ENCODE data around the gene PRPF6.

Gene PRPF6

GRCh38 chr20:64037199-64037497 is 56.2 kb downstream of the PRPF6 start:
- DNase-seq = no peak

- peak; percentile 43 for DNase-seq
Observed at GRCh38 chr20:64037498-64038213, 56.7 kb downstream of the PRPF6 start.

DNA sequence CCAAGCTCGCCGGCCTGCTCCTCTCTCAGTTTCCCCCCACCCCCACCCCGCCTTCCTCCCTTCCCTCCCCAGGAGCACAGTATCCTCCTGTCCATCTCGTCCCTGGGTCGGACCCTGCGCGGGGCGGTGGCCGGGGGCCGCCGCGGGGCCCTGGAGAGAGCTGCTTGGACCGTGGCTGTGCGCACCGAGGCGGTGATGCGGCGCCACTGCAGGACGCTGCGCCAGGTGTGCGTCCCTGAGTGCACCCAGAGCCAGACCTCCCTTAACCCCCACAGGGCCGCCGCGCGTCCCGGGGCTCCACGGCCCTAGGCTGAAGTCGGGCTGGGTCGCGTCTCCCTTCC is 57.3 kb downstream of the PRPF6 start:
- DNase-seq = no peak

- peak; percentile 83 for DNase-seq
Observed at GRCh38 chr20:64038565-64039292, 57.8 kb downstream of the PRPF6 start.

DNA sequence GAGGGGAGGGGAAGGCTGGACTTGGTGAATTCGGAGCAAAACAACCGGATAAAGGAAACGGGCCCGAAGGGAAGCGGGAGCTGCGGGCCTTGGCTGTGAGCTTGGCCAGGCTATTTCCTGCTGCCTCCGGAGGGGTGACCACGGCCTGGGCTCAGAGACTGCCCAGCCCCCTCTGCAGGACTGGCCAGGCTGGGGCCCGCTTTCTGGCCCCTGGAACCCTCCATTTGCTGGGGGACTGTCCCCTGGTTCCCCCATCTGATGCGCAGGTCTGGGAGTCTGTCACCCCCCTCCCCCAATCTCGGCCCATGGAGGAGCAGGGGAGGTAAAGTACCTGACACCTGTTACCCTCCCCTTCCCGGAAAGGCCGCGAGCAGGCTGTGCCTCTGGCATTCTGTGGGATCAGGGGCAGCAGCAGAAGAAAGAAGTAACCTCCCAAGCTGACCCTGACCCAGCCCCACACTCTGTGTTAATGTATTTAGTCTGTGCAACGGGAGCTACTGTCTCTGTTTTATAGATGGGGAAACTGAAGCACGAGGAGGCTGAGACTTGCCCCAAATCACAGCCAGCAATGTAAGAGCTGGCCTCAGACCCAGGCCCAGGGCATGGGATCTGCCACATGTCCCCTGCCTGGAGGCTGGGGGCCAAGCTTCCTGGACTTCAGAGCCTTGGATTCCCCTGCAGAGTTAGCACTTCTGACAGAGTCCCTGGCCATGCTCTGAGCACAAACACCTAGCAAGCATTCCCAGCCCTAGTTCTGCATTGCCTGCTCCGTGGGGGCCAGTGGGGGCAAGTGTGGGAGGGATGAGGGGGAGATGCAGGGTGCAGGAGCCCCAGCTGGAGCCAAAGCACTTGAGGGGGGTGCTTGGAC is 58.6 kb downstream of the PRPF6 start:
- DNase-seq = no peak

DNA sequence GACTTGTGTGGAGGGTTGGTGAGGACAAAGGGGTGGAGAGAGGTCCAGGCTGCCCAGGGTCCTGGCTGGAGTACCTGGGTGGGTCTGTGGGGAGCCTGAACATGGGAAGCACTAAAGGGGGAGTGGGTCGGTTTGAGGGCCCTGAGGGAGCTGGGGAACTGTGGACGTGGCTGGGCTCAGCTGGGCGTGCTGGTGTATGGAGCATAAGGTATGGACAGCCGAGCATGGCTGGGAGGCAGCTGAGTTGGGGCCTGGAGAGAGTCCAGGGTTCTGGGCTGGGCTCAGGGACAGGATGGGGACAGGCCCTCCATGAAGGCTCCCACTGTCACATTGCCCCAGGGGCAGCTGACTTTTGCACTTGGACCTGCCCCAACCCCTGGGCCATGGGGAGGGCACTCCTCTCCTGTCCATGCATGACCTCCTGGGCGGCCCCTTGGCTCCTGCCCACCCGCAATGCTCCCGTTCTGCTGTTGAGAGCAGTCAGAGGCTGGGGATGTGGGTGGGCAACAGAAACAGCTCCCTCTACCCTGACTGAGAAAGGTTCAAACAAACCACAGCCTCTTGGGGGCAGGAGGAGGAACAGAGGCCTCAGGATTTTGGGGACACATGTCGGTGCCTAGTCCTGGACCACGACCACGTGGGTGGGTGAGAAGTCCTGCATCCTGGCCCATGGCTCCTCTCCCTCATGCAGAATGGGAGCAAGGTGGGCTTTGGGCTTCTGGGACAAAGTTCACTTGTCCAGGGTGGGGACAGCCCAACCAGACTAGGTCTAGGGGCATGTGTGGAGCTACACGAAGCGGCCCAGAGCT is 59.5 kb downstream of the PRPF6 start:
- DNase-seq = no peak

DNA sequence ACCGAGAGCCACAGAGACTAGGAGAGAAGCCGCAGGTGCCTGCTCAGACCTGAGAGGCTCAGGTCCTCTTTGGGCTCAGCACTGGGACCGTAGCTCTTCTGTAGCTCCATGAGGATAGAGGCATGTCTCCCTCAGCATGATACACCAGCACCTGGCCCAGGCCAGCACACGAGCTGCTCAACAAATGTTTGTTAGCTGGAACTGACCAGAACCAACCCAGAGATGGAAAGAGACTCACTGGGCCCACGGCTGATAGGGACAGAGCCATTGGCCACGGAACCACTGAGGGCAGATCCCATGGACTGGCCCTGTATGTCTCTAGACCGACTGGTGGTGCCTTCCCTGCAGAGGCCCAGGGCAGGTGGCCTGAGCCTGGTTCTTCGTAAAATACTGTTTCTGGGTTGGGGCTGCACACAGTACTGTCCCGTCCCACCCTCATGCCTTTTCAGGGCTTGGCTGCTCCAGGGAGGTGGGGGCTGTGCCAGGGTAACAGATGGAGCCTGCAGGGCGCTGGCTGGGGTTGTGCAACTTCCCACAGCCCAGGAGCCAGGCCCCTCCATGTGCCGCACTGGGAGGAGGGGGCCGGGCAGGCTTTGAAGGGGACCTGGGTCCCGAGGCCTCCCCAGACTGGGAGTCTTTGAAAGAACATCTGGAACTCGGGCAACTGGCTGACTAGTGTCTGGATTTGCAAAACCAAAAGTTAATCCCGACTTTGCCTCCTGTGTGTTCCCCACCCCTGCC is 60.3 kb downstream of the PRPF6 start:
- no peak for DNase-seq

- DNase-seq = no peak
Observed at GRCh38 chr20:64041781-64042053, 60.8 kb downstream of the PRPF6 start.

GRCh38 chr20:64042054-64042781 is 61.3 kb downstream of the PRPF6 start:
- no peak for DNase-seq

DNA sequence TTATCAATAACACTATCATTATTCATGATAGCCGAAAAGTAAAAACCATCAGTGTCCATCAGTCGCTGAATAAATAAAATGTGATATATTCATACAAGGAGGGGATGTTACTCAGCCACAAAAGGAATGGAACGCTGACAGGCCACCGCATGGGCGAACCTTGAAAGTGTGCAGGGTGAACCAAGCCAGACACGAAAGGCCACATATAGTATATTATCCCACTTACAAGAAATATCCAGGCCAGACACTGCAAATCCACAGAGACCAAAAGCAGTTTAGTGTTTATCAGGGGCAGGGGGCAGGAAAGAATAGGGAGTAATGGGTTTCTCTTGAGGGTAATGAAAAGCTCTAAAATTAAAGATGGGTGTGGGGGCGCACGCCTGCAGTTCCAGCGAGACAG is 62.8 kb downstream of the PRPF6 start:
- DNase-seq = no peak

DNA sequence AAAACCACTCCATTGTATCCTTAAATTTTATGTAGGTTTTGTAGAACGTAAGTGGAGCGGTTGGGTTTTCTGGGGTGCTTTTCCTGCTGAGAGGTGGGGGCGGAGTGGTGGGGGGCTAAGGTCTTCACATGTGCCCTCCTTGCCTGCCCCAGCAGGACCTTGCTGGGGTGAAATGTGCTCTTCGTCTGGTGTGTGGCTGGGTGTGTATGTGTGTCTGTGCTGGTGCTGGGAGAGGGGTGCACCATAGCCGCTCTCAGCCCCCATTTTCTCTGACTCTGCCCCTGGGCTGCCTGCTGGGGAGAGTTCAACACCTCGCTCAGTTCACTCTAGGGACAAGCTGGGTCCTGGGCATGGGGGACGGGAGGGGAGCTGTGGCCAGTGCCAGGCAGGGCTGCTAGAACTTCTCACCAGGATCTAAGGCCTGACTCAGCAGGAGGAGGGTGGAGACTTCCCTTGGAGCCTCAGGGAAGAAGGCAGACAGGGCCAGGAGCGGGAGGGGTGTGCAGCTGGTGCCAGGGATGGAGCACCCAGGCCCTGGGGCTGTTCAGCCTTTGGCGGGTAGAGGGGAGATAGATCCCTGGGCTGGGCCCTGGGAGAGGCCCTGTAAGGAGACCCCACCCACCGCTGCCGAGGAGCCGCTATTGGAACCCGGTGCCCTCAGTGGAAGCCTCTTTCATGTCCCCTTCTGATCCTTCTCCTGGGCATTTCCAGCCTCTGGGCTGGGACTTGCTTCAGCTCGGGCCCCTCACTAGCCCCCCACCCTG is 63.7 kb downstream of the PRPF6 start:
- no peak for DNase-seq

DNA sequence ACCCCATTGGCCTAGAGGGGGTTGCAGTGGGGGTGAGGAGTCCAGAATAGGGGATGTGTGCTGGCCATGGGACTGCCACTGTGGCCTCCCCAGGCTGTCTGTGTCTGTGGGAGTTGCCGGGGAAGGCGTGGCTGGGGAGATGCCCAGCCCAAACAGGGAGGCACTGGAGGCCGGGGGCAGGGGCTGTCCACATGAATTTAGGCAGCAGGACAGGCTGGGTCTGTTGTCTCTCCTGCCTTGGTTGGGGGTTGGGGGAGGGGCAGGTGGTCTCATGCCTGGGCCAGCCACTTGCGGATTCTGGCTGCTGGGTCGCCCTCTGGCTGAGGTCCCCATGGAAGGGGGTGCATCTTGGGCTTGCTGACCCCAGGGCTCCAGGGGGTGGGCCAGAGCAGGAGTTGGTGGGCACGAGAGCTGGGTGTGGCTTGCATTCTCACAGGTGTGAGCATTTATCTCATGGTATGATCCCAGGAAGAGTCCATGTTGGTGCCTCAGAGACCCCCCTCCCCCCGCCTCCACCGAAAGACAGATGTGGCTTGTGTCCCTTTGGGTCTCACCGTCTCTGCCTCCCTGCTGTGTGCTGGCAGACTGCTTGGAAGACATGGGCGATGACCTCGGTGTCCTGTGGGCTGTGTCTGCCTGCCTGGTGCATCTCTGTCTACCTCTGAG is 64.5 kb downstream of the PRPF6 start:
- no peak for DNase-seq

- DNase-seq = no peak
Observed at GRCh38 chr20:64047046-64047389, 66.1 kb downstream of the PRPF6 start.

GRCh38 chr20:64047968-64048401 is 67.1 kb downstream of the PRPF6 start:
- DNase-seq = no peak

DNA sequence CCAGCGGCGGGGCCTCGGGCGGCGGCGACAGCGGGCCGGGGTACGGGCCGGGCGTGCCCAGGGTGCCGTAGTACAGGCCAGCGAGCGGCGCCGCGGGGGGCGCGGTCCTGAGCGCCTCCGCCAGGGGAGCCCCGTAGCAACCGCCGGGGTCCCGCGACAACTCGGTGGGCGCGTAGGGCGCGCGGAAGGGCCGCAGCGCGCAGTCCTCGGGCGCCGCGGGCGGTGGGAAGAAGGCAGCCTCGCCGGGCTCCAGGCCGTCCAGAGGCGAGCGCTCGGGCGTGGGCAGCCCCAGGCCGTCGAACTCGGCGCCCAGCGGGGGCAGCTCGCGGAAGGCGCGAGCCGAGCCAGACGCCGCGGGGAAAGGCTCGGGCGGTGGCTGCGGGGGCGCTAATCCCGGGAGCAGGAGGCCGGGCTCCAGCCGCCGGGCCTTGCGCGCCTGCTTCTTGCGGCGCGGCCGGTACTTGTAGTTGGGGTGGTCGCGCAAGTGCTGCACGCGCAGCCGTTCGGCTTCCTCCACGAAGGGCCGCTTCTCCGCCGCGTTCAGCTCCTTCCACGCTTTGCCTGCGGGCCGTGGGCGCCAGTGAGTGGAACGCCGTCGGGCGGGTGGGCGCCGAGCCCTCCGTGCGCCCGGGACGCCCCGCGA is 67.6 kb downstream of the PRPF6 start:
- no peak for DNase-seq

DNA sequence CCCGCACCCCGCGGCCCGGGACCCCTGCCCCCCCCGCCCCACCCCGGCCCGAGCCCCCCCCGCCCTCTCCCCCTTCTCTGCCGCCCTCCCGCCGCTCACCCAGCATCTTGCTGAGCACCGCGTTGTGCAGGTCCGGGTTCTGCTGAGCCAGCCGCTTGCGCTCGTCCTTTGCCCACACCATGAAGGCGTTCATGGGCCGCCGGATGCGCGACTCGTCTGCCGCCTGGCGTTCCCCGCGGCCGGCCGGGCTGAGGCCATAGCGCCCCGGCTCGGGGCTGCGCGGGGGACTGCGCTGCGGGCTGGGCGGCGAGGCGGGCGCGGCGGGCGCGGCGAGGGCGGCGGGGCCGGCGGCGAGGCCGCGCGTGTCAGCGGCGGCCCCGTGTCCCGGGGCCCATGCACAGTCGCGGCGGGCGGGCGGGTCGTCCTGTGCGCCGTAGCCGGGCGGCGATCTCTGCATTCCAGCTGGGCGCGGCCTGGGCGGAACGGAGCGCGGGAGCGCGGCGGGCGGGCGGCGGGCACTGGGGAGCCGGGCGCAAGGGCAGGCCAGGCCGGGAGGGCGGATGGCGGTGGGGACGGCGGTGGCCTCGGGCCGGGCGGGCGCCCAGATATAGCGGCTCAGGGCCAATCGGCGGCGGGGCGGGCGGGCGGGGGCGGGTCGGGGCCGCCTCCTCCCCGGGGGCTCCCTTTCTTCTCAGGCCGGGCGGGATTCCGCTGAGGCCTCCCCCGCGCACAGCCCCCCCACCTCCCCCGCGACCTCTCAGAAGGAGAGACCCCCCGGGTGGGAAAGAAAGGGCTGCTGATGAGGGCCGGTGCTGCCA is 68.3 kb downstream of the PRPF6 start, which contains the start of gene SOX18:
Gene SOX18 (minus strand): TSS at position 580 of the 818 bp plus-strand sequence. CDS start 123 bp downstream, at position 457.
- DNase-seq = peak; percentile 55

DNA sequence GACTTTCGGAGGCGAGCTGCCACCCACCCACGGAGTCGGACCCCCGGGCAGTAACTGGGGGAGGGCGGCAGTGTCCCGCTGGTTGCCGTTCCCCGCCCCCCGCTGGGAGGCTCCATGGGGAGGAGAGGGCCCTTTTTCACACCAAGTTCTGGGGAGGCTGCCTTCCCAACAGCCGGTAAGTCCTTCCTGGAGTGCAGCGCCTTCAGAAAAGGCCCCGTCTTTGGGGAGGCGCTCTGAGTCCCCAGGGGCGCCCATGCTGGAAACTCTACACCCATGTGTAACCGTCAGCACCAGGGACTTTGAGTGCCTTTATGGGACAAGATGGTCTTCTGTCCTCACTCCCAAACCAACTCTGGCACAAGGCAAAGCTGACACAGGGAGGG is 68.9 kb downstream of the PRPF6 start:
- no peak for DNase-seq

- DNase-seq = no peak
Observed at GRCh38 chr20:64050261-64051032, 69.5 kb downstream of the PRPF6 start.
